ENCODE data around the gene OR5K1. TPM values are rescaled to one million over a fixed set of nuclear protein-coding genes. Genes with fewer than 3 reads are reported as not detected.

OR5K1 gene
- total RNA-seq: not detected in 2 replicates

DNA sequence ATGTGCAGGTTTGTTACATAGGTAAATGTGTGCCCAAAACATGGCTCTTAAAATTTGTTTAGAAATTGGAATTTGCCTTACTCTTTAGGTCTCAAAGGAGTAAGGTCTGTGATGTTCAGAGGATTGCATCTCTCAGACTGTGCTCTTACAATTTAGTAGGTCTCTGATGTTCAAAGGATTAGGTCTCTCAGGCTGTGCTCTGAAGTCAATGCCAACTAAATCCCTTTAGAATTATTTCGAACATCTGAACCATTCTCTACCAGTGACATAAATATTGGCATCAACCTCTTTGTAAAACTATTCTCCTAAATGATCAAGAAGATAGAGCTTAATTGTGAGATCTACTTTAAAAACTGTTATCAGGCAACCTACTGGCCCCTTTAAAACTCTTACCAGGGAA is at the start of gene OR5K1:
Gene OR5K1, plus strand, starts transcription at position 301 of the 400 bp plus-strand sequence. CDS start 6,376 bp downstream, outside the sequence.
- intact Hi-C loops (cut with micrococcal nuclease): no loop called here

DNA sequence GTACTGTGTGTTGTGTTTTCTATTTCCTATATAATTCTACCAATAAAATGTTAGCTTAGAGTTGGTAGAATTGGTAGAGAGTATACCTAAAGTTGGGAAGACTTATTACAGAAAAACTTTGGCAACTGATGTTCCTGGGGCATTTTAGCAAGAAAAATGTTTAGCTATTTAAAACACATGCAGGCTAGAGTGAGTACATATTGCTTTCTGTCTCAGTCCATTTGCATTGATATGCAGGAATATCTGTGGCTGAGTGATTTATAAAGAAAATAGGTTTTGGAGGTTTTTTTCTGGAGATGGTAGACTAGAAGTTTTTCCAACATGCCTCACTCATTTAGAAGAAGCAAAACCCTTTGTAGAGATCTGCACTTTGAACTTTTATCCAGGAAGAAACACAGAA is 30.4 kb upstream of the OR5K1 start:
- intact Hi-C loops (cut with micrococcal nuclease): no loop called here

DNA sequence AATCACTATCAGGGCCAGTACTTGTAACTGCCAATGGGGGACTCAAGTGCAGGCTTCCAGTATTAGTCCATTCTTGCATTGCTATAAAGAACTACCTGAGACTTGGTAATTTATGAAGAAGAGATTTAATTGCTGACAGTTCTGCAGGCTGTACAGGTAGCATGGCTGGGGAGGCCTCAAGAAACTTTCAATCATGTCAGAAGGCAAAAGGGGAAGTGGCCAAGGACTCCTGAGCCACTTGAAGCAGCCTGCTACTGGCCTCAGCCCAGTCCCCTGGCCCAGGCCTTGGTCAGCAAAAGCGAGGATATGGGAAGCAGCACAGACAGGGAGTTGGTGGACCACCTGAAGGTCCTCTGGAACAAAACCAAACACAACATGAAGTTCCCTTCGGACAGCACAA is 29.2 kb upstream of the OR5K1 start:
- intact Hi-C loops (cut with micrococcal nuclease): no loop called here

DNA sequence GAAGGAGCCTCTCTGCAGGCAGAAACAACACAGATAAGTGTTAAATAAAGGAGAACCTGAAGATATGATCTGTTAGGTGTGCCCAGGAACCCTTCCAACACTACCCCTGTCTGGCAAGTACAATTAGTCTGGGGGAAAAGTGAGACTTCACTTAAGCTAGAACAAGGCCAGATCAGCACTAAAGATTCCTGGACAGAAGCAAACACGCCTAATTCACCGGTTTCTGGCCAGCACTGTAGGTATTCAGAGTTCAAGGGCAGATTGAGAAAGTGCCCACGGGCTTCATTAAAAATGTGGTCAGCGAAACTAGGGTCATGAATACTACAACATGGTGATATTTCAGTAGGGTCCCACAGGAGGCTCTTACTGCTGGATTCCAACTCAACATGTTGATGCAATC is 28.6 kb upstream of the OR5K1 start:
- intact Hi-C loops (cut with micrococcal nuclease): no loop called here

DNA sequence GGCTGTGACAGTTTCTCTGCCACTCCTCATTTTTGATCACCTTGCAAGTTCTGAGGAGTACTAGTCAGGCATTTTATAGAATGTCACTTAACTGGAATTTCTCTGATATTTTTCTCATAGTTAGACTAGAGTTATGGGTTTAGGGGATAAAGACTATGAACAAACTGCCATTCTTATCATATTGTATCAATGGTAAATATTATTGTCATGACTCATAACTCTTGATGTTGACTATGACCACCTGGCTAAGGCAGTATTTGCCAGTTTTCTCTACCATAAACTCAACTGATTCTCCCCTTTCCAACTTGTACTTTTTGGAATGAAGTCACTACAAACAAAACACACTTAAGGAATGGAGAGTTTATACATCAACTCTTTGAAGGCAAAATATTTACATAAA is 22.7 kb upstream of the OR5K1 start:
- intact Hi-C loops (cut with micrococcal nuclease): no loop called here

DNA sequence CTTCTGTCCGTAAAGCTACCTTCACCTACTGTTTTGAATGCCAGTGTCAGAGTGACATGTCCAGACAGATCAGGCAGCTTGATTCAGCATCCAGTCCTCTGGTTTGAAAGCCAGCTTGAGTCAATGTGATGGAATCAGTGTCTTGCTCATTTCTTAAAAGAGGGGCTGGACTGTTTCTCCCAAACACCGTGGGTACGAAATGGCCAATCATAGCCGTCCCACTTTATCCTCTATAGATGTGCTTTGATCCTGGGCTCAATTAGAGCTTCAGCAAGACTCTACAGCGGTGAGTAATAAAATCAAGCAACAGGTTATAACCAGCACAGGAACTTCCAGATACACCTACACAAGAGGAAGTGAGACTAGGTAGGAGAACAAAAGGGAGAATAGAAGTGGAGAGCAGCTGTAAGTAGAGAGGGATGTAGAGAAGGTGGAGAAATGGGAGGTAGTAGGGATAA is 17.0 kb upstream of the OR5K1 start:
- intact Hi-C loops (cut with micrococcal nuclease): no loop called here

DNA sequence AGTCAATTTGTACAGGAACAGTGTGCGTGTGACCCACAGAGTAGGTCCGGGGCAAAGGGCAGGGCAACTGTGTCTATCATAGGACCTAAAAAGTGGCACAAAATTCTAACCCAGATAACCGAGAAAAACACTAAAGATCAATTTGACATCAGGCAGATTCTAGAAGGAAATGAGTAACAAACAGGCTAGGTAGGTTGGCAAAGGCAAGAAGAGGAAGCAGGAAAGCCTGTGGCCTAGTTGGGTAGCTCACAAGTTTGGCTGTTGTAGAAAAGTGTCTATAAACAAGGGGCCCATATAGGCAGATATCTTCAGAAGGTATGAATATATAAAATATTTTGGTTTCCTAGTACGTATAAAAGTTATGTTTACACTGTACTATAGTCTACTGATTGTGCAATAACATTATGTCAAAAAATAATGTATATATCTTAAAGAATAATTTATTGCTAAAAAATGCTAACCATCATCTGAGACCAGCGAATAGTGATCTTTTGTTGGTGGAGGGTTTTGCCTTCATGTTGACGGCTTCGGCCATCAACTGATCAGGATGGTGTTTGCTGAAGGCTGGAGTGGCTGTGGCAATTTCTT is 13.3 kb upstream of the OR5K1 start:
- intact Hi-C loops (cut with micrococcal nuclease): no loop called here

DNA sequence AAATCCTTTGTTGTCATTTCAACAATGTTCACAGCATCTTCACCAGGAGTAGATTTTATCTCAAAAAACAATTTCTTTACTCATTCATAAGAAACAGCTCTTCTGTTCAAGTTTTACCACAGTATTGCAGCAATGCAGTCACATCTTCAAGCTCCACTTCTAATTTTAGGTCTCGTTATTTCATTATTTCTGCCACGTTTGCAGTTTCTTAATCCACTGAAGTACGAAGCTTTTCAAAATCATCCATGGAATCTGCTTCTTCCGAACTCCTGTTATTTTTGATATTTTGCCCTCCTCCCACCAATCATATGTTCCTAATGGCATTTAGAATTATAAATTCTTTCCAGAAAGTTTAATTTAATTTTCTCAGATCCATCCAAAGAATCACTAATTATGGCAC is 12.6 kb upstream of the OR5K1 start:
- intact Hi-C loops (cut with micrococcal nuclease): no loop called here

DNA sequence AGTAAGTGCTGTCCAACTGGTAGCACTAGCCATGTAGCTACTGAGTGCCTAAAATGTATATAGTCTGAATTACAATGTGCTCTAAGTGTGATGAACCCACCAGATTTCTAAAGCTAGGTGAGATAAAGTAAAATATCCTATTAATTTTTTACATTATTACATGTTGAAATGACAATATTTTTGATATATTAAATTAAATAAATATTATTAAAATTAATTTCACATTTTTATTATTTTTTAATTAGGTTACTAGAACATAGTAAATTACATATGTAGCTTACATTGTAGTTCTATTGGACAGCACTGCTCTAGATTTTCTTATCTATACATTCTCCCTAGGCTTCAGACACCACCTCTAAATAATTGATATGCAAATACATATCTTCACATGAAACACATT is 9.2 kb upstream of the OR5K1 start:
- intact Hi-C loops (cut with micrococcal nuclease): no loop called here

DNA sequence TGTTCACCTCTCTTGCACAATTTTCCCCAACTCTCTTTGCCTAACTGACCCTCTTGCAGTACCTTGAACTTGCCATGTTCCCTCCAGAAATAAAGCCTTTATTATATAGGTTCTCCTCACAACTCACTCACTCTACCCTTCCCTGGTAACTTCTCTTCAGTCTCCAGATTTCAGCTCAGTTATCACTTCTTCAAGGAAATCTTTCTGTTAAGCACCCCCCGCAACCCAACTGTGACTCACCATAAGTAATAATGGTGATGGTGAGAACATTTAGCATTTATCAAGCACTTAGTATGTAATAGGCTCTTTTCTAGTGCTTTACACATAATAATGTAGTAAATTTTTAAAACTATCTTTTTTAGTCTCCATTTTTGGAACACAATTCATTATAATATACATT is 8.1 kb upstream of the OR5K1 start:
- intact Hi-C loops (cut with micrococcal nuclease): no loop called here

DNA sequence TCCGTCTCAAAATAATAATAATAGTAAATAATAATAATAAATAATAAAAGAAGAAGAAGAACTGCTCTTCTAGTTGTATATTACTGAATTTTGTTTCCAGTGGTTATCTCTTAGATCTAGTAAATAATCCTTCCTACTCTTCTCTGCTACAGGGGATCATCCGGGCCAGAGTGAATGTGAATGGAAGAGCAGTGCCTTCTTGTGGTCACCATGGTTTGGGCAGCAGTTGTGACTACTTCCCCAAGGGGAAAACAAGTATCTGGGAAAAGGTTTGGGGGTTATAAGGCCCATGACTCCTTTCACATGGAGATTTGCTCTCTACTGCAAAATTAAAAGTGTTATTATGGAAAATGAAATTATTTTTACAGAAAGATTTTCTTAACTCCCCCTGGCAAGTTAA is 5.5 kb upstream of the OR5K1 start:
- intact Hi-C loops (cut with micrococcal nuclease): no loop called here

DNA sequence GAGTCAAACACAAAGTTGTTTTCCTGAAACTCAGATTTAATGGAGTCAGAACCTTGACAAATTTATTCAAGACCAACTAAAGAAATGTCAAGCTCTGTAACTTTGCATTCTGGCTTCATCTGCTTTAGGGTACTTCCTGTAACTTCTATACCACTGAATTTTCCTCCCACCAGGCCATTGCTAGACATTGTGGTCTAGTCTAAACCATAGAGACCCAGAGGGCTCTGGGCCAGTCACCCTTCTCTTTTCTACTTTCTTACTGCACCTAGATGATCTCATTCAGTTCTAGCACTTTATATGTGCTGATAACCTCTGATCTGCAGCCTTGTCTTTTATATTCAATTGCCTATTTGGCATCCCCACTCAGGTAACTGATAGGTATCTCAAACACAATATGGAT is 2.8 kb upstream of the OR5K1 start:
- intact Hi-C loops (cut with micrococcal nuclease): no loop called here

DNA sequence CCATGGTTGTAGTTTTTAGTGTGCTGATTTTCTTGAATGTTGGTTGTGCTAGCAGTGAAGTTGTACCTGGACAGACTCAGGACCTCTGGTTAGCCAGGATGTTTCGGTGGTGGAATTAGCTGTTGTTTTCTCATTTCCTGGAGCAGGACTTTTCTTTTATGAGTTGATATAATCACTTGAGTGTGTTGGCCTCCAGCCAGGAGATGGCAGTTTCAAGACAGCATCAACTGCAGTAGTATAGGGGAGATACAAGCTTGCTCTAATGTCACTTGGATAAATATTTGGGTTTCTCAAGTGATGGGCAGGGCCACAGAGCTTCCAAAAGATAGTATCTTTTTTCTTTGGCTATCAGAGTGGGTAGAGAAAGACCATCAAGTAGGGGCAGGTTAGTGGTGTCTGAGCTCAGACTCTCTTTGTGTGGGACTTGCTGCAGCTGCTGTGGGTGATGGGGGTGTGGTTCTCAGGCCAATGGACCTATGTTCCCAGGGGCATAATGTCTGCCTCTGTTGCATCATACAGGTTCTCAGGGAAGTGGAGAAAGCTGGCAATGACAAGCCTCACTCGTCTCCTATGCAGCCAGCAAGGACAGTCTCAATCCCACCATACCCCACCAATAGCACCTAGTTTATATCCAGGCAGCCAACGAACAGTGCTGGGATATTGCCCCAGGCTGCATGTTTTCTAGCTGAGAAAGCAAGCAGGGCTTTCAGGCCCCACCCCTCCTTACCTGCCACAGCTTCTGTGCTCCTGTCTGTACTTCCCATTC is 19.9 kb downstream of the OR5K1 start:
- intact Hi-C loops (cut with micrococcal nuclease): no loop called here

DNA sequence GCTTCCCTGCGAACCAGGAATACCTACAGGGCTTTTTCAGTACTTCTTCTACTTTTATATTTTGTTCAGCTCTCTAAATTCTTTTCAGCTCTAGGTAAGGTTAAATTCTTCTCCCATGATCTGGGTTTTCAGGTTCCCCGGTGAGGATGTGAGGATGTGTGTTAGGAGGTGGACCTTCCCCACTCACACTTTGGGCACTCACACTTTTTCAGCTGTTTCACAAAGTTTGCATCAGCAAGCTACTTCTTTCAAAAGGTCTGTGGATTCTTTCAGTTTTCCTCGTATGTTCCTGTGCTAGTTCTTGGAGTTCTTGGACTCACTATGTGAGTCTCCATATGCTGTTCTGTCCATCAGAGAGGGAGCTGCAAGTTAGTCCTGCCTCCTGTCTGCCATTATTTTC is 20.6 kb downstream of the OR5K1 start:
- intact Hi-C loops (cut with micrococcal nuclease): no loop called here

DNA sequence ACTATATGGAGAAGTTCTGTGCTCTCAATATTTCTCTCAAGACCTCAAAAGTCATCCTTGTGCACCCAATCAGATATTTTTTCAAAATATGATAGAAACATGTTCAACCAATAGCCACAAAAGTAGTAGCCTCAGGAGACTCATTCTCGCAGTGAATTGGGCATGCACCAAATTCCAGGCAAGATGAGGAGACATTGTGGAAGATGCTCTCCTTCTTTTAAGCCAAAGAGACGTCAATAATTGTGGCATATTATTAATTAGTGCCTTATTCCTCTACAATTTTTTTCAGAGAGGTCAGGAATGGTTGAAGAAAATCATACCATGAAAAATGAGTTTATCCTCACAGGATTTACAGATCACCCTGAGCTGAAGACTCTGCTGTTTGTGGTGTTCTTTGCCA is 34.4 kb downstream of the OR5K1 start, which contains the start of gene OR5K2:
Gene OR5K2, plus strand, starts transcription at position 301 of the 400 bp plus-strand sequence. Its CDS starts 0 bp downstream, at position 301.
- intact Hi-C loops (cut with micrococcal nuclease): no loop called here

DNA sequence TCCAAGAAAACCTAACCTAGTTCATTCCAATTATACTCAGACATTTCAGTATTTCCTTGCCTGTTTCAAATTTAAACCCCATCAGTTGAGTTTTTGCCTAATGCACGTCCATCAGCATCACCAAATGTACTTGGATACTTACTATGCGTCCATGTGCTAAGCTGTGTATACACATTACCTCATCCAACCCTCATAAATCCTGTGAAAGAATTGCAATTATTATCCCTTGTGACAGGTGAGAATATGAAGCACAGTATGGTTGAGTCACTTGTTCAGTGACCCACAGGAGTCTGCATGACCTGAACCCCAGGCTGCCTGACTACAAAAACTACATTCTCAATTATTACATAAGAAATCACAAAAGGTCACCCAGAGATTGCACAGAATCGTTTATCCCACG is 37.0 kb downstream of the OR5K1 start:
- intact Hi-C loops (cut with micrococcal nuclease): no loop called here

DNA sequence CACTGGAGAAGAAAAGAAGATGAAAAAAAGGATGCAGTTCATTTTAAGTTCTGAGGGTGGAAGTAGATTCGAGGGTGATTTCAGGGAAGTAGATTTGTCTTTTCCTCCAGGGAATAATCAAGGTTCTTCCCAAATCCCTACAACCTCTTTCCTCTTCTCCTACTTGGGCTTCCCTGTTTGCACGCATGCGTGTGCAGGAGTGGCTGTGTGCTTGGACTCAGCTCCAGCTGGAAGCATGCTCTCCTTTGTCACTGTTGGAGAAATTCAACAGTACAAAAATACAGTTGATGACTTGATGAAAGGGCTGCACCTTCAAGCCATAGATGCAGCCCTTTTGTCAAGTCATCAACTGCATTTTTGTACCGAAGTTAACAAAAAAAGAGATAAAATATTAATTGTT is 38.3 kb downstream of the OR5K1 start:
- intact Hi-C loops (cut with micrococcal nuclease): no loop called here

DNA sequence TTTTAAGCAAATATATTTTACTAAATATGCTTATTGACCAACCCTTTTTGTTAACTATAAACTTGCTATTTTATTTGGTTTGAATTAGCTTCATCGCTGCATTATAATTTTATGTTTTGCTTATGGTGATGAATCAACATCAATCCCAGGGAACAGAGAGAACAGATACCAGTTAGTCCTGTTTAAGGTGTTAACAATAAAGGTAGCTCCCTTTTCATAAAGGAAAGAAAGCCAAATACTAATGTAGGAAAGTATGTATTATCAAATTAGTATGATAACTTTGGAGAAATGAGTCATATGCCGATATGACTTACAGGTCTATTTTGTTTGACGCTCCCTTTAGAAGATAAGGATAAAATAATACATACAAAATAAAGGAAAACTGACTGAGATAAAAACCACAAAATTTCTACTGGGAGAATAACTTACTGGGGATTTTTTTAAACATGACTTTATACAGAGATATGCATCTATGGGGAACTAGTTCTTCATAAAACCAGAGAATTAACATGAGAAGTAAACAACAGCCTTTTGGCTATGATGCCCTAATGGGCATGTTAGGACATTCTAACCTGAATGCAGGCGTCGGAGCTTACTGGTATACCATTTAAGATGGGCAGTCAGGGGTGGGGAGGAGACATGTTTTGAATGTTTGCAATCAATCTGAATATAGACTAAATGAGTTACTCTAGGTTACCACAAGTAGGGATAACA is 39.0 kb downstream of the OR5K1 start:
- intact Hi-C loops (cut with micrococcal nuclease): no loop called here

DNA sequence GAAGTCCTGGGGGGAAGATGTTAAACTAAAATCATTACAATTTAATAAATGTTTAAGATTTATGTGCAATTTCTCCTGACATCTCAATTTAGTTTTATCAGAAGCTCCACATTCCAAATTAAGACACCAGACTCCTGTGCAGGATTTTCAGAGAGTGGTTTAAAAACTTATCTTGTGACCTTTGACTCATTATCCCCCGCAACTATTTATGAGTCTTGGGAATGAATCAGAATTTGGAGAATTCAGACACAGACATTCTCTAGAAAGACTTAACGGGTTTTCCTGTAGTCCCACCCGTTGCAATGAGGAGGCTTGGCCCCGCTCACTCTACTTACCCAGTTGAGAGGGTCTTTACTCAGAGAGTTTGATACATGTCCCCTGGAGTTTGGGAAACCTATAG is 41.5 kb downstream of the OR5K1 start:
- intact Hi-C loops (cut with micrococcal nuclease): no loop called here

DNA sequence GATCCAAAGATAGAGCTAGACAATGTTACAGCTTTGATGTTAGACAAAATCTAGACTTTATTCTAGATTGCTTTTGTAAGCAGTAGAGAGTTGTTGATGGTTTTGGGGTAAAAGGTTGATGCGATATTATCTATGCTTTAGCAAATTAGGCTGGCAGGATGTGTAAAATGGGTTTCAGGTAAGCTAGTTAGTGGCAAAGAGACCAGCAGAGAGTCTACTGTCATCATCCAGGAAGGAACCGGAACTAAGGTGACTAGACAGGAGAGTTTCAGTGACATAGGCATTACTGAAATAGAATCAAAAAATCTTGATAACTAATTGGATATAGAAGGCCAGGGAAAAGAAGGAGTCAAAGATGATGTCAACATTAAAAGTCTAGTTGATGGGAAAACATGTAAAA is 45.6 kb downstream of the OR5K1 start:
- intact Hi-C loops (cut with micrococcal nuclease): no loop called here

DNA sequence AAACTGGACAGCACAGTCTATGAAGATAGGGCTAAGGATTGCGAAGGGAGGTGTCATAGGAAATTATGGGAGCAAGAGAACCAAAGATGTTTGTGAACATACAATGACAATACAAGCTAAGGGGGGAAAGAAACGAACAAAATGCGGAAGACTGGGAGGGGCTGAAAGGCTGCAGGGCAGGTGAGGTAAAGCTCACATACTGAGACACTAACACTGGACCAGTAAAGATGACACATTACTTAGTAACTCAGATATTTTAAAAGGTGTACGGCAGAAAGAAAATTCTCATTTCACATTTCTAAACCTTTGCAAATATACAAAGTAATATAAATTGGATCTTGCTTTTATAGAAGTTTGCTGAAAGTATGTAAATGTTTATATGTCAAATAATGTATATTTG is 49.6 kb downstream of the OR5K1 start:
- intact Hi-C loops (cut with micrococcal nuclease): no loop called here

DNA sequence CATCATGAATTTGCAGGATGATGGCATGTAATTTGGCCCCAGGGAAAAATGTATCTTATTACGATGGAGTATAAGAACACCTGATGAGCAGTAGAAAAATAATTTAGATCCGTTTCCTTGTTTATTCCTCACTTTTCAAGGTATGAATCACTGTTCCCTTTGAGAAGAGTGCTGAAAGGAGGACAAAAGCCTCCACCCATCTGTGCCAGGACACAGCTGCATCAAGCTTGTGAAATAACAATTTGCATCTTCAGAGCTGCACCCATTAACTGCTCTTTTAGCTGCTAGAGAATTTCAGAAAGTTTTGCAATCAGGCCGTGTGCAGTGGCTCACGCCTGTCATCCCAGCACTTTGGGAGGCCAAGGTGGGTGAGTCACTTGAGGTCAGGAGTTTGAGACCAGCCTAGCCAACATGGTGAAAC is 50.1 kb downstream of the OR5K1 start:
- intact Hi-C loops (cut with micrococcal nuclease): no loop called here

Data from T-helper 2 cell treated with Interferon-gamma antibody and Interleukin-4, amounts not matched to agents 100 ng/mL and 5 ng/mL, for 36 hours (primary cell).